SK-N-MC (cell line): ENCODE results near the gene RBM47.

ENCODE experiments used
- EZH2 ChIP-seq: fragments of 200-600 bp; sonication (generic); IDR thresholded peaks from one replicate; pipeline ENCODE4 v1.6.1; 2017; ENCODE audit warnings: antibody characterized with exemption
- POLR2AphosphoS5 ChIP-seq: IDR thresholded peaks from 2 replicates; pipeline ENCODE4 v1.6.1; 2012; ENCODE audit warnings: mild to moderate bottlenecking, low read depth, low read length, borderline replicate concordance

DNA sequence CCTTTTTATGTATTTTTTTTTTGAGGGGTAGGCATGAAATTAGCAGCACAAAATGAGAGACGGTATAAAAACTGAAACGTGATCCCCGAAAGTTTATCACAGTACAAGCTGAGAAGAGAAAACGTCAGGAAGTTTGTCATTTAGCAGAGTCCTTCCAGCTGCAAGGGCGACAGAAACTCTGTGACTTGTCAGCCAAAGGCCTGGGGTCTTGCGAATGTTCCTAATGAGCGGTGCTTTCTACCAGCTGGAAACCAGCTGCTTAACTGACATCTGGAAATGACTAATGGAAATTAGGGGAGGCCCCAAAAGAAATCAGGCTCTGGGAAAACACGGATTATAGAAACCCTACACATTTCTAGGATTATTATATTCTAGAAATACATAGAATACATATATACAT lies 228.0 kb downstream of the RBM47 start:
- no peak for TF ChIP-seq EZH2
- TF ChIP-seq POLR2AphosphoS5 = no peak
